Measurements from ENCODE around the gene ZCWPW1. TPM values are rescaled to one million over a fixed set of nuclear protein-coding genes. Genes with fewer than 3 reads are reported as not detected.
A peak's percentile ranks its signal among the peaks of the same experiment; 100 is the strongest.

ZCWPW1 gene
- total RNA-seq, 4 donors from 2014 or later = 2.2 to 9.4 (median 4.8) TPM

- Histone ChIP-seq H3K4me3 (peak overlapping the region; percentile 92), H3K36me3 (peaks cover 20% of the 10 kb centered on the region)
Measured at GRCh38 chr7:100475549-100475948, 47.0 kb upstream of the ZCWPW1 start.

GRCh38 chr7:100472854-100473499 is 44.5 kb upstream of the ZCWPW1 start:
- Histone ChIP-seq H3K36me3 (peaks cover 25% of the 10 kb centered on the region), H3K9me3 (no peaks in the 10 kb centered on the region), H3K4me1 (peaks cover 76% of the 10 kb centered on the region), H3K27me3 (no peaks in the 10 kb centered on the region), H3K27ac (peak overlapping the region; percentile 53), H3K4me3 (peak overlapping the region; percentile 22)
- WGBS = 51% methylated on average over 9 of the region's 14 CpGs
- TF ChIP-seq EP300 (IDR thresholded peaks at IDR 0.05) (no peak), CTCF (IDR thresholded peaks at IDR 0.05) (no peak), POLR2A (IDR thresholded peaks at IDR 0.05) (no peak), POLR2AphosphoS5 (IDR thresholded peaks at IDR 0.05) (no peak)
- DNase-seq (ENCODE audit: low spot score in 2 of 2) = no peak

More at GRCh38 chr7:100475549-100475948, 47.0 kb upstream of the ZCWPW1 start:
- TF ChIP-seq POLR2AphosphoS5 (IDR thresholded peaks at IDR 0.05) (no peak), POLR2A (IDR thresholded peaks at IDR 0.05) (no peak), EP300 (IDR thresholded peaks at IDR 0.05) (no peak), CTCF (IDR thresholded peaks at IDR 0.05) (no peak)
- WGBS = 38% methylated on average over 9 of the region's 9 CpGs
- H3K9me3 ChIP-seq = no peaks in the 10 kb centered on the region
- peaks cover 65% of the 10 kb centered on the region for H3K4me1 ChIP-seq
- DNase-seq (ENCODE audit: low spot score in 2 of 2) = no peak
- H3K27me3 ChIP-seq = no peaks in the 10 kb centered on the region
- no peak overlapping the region for H3K27ac ChIP-seq

- no peaks in the 10 kb centered on the region for H3K27me3 ChIP-seq
- peaks cover 74% of the 10 kb centered on the region for H3K4me1 ChIP-seq
- peak overlapping the region; percentile 22 for H3K4me3 ChIP-seq
- TF ChIP-seq CTCF (IDR thresholded peaks at IDR 0.05) (no peak), POLR2A (IDR thresholded peaks at IDR 0.05) (no peak), POLR2AphosphoS5 (IDR thresholded peaks at IDR 0.05) (no peak), EP300 (IDR thresholded peaks at IDR 0.05) (no peak)
- WGBS = 52% methylated on average over 11 of the region's 16 CpGs
- H3K9me3 ChIP-seq = no peaks in the 10 kb centered on the region
- H3K36me3 ChIP-seq = peaks cover 31% of the 10 kb centered on the region
- no peak for DNase-seq (ENCODE audit: low spot score in 2 of 2)
- peak overlapping the region; percentile 53 for H3K27ac ChIP-seq
Measured at GRCh38 chr7:100472121-100472851, 43.8 kb upstream of the ZCWPW1 start.

GRCh38 chr7:100471021-100471420 is 42.5 kb upstream of the ZCWPW1 start:
- TF ChIP-seq CTCF (IDR thresholded peaks at IDR 0.05) (no peak), POLR2AphosphoS5 (IDR thresholded peaks at IDR 0.05) (no peak), POLR2A (IDR thresholded peaks at IDR 0.05) (no peak), EP300 (IDR thresholded peaks at IDR 0.05) (no peak)
- no peak overlapping the region for H3K4me3 ChIP-seq
- H3K27me3 ChIP-seq = no peaks in the 10 kb centered on the region
- no peak overlapping the region for H3K27ac ChIP-seq
- peaks cover 37% of the 10 kb centered on the region for H3K36me3 ChIP-seq
- peaks cover 71% of the 10 kb centered on the region for H3K4me1 ChIP-seq
- no peak for DNase-seq (ENCODE audit: low spot score in 2 of 2)
- 60% methylated on average over 1 of the region's 4 CpGs for WGBS
- H3K9me3 ChIP-seq = no peaks in the 10 kb centered on the region
